HepG2 (cell line): ENCODE data around the gene ZC3H15. TPM values are rescaled to one million over a fixed set of nuclear protein-coding genes. Genes with fewer than 3 reads are reported as not detected.

Source experiments
- BRD4 ChIP-seq: sonication (generic); formaldehyde crosslinking; IDR thresholded peaks from 2 replicates; pipeline ENCODE4 v1.4.0; 2020; ENCODE audit warnings: missing genetic modification reagents
- EP300 ChIP-seq, 3 experiments: sonication (generic) in 1 of 3; formaldehyde crosslinking in 1 of 3; IDR thresholded peaks; 2 replicates each; pipeline versions ENCODE4 v1.5.1 to v1.6.1; 2011 to 2020; ENCODE audit warnings: low read depth in 2 of 3, low read length in 2 of 3, borderline replicate concordance in 1 of 3, improper control_type of control experiment in 1 of 3, mild to moderate bottlenecking in 1 of 3, missing genetic modification reagents in 1 of 3, moderate library complexity in 1 of 3
- FOXA3 ChIP-seq: IDR thresholded peaks from 2 replicates; pipeline ENCODE4 v1.6.1; 2016; ENCODE audit warnings: missing genetic modification reagents, missing compliant biosample characterization
- HNRNPUL1 ChIP-seq: fragments of 200-400 bp; formaldehyde crosslinking; IDR thresholded peaks from 2 replicates; pipeline ENCODE4 v1.6.1; 2017; ENCODE audit warnings: low read depth, mild to moderate bottlenecking, low read length, moderate library complexity
- KLF11 ChIP-seq: IDR thresholded peaks from 2 replicates; pipeline ENCODE4 v1.6.1; 2016; ENCODE audit warnings: missing compliant biosample characterization
- NR1H2 ChIP-seq: sonication (generic); formaldehyde crosslinking; IDR thresholded peaks from 2 replicates; pipeline ENCODE4 v1.8.1; 2022; ENCODE audit warnings: low read depth, missing genetic modification reagents, borderline replicate concordance
- NR2F1 ChIP-seq, 2 experiments: fragments of 450-650 bp in 1 of 2; formaldehyde crosslinking in 1 of 2; IDR thresholded peaks; 2 replicates each; pipeline versions ENCODE4 v1.5.0 to v1.6.1; 2016 to 2020; ENCODE audit warnings: mild to moderate bottlenecking in 1 of 2, missing compliant biosample characterization in 1 of 2, missing genetic modification reagents in 1 of 2, moderate library complexity in 1 of 2
- SNAI1 ChIP-seq: sonication (generic); formaldehyde crosslinking; IDR thresholded peaks from 2 replicates; pipeline ENCODE4 v1.5.0; 2020; ENCODE audit warnings: mild to moderate bottlenecking, missing genetic modification reagents, borderline replicate concordance
- SOX13 ChIP-seq, 3 experiments: fragments of 450-650 bp in 1 of 3; sonication (generic) in 1 of 3; formaldehyde crosslinking in 1 of 3; IDR thresholded peaks in 2 of 3; conservative IDR thresholded peaks in 1 of 3; 2 replicates each; pipeline versions ENCODE4 v1.5.0 to v1.6.1; 2016 to 2020; ENCODE audit warnings: antibody characterized with exemption in 1 of 3, mild to moderate bottlenecking in 1 of 3, missing compliant biosample characterization in 1 of 3, missing genetic modification reagents in 1 of 3, moderate library complexity in 1 of 3
- ZNF331 ChIP-seq: sonication (generic); formaldehyde crosslinking; IDR thresholded peaks from 2 replicates; pipeline ENCODE4 v1.4.0; 2020; ENCODE audit warnings: missing genetic modification reagents
- ZNF431 ChIP-seq: sonication (generic); formaldehyde crosslinking; IDR thresholded peaks from 2 replicates; pipeline ENCODE4 v1.9.0; 2022; ENCODE audit warnings: missing genetic modification reagents, low read depth, mild to moderate bottlenecking, borderline replicate concordance
- ZNF615 ChIP-seq: sonication (generic); formaldehyde crosslinking; IDR thresholded peaks from 2 replicates; pipeline ENCODE4 v1.5.0; 2020; ENCODE audit warnings: mild to moderate bottlenecking, missing genetic modification reagents, borderline replicate concordance
- ZNF660 ChIP-seq: sonication (generic); formaldehyde crosslinking; IDR thresholded peaks from 2 replicates; pipeline ENCODE4 v1.5.1; 2020; ENCODE audit warnings: mild to moderate bottlenecking, low read depth, missing genetic modification reagents, borderline replicate concordance
- ZNF7 ChIP-seq: IDR thresholded peaks from 2 replicates; pipeline ENCODE4 v1.6.1; 2016; ENCODE audit warnings: missing biosample characterization, missing genetic modification reagents
- ZNF780A ChIP-seq: sonication (generic); formaldehyde crosslinking; IDR thresholded peaks from 2 replicates; pipeline ENCODE4 v1.8.0; 2022; ENCODE audit warnings: mild to moderate bottlenecking, missing genetic modification reagents, moderate library complexity
- ZNF878 ChIP-seq: sonication (generic); formaldehyde crosslinking; IDR thresholded peaks from 2 replicates; pipeline ENCODE4 v1.8.1; 2023; ENCODE audit warnings: mild to moderate bottlenecking, missing genetic modification reagents, moderate library complexity
- polyA plus RNA-seq, 8 experiments: library from polyadenylated mRNA; depleted of rRNA in 3 of 8; stranded (reverse) in 7 of 8; unstranded in 1 of 8; fragments of >200 nt; fragmentation: Illumina TruSeq in 4 of 8; extraction: Trizol in 4 of 8; gene quantifications; 2 replicates each; pipeline versions ENCODE4 v1.2.1 to v1.2.3, GENCODE V29; 2011 to 2016; ENCODE audit warnings: low read depth in 4 of 8, missing spikeins in 1 of 8, mixed read lengths in 1 of 8; ENCODE audit not compliant: insufficient read depth in 1 of 8
- total RNA-seq, 5 experiments: library from RNA; depleted of rRNA; stranded (reverse); fragments of >200 nt; fragmentation: Illumina TruSeq; extraction: Trizol; gene quantifications; 2 replicates each; pipeline ENCODE4 v1.2.3, GENCODE V29; 2016; ENCODE audit warnings: low read depth in 1 of 5
- TF ChIP-seq, protein P1 (sequence below): sonication (generic); formaldehyde crosslinking; conservative IDR thresholded peaks from 2 replicates; pipeline ENCODE4 v1.8.1; 2023; ENCODE audit warnings: missing genetic modification reagents
- TF ChIP-seq, protein P2 (sequence below): sonication (generic); formaldehyde crosslinking; IDR thresholded peaks from 2 replicates; pipeline ENCODE4 v1.4.0; 2020; ENCODE audit warnings: missing genetic modification reagents; ENCODE audit errors: not compliant biosample characterization
- TF ChIP-seq, protein P3 (sequence below): fragments of 450-650 bp; IDR thresholded peaks from 2 replicates; pipeline ENCODE4 v1.6.1; 2017; ENCODE audit warnings: mild to moderate bottlenecking

Gene ZC3H15
- total and polyA plus RNA-seq, 2 of the 13 experiments (the other 11 are each of a cell fraction or from before 2014, with no cell fraction given), result 84.6 to 168 TPM

DNA sequence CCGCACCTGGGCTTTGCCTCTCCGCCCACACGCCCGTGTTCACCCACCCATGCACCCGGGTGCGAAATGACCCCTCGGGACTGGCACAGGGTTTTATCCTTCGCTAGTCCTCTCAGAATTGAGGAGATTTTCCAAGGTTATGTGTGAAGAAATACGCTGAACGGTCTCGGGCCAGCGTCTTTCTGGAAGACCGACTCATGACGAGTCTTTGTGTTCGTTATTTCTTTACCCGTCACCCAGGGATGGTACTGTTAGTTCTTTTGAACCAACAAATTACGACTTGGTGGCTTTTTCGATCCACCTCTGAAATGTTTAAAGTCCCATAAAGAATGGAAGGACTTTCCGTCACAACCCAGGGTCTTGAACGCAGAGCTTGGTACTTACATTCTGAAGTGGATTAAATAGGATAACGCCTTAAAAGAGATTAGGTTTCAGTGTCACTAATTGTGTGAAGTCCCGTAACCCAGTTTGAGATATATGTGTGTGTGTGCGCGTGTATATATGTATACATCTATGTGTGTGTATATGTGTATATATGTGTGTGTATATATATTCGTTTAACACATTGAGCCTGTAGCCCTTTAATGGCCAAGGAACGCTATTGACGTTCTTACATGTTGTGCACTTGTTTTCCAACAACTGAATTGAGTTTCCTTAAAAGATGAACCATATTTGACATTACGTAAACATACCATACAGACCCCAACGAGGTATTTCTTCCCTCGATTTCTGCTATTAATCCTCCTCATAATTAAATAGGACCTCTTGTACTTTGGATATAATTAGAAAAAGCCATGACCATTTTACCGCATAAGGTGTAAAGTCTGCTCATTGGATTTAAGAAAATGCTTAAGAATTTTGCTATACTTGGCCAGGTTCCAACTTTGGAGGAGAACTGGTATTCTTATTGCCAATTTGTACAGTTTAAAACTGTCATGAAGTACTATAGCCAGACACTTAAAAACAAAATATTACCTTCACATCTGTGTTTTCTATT is 889 bp downstream of the ZC3H15 start (continued):
- 0 out of 4 replicates have a peak, but pooled peaks of 1 of the 2 experiments have one; percentile 1 for TF ChIP-seq NR2F1 (CRISPR knock-in tag; IDR thresholded peaks at IDR 0.05)
- TF ChIP-seq EP300 (IDR thresholded peaks at IDR 0.05; ENCODE audit: low read depth in 2 of 2, low read length in 2 of 2), result no peak
- TF ChIP-seq EP300 (CRISPR knock-in tag; IDR thresholded peaks at IDR 0.05; ENCODE audit: borderline replicate concordance), result no peak
- TF ChIP-seq ZNF660 (CRISPR knock-in tag), result no peak
- TF ChIP-seq SNAI1 (CRISPR knock-in tag), result no peak
- 0 out of 2 replicates have a peak, but pooled peaks have one; percentile 13 for TF ChIP-seq NR1H2 (CRISPR knock-in tag)
- TF ChIP-seq ZNF331 (CRISPR knock-in tag), result peak; percentile 2; the same call in 1 of the 2 replicates
- TF ChIP-seq, protein P1, sequence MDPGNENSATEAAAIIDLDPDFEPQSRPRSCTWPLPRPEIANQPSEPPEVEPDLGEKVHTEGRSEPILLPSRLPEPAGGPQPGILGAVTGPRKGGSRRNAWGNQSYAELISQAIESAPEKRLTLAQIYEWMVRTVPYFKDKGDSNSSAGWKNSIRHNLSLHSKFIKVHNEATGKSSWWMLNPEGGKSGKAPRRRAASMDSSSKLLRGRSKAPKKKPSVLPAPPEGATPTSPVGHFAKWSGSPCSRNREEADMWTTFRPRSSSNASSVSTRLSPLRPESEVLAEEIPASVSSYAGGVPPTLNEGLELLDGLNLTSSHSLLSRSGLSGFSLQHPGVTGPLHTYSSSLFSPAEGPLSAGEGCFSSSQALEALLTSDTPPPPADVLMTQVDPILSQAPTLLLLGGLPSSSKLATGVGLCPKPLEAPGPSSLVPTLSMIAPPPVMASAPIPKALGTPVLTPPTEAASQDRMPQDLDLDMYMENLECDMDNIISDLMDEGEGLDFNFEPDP (CRISPR knock-in tag), result 0 out of 2 replicates have a peak, but pooled peaks have one; percentile 11
- TF ChIP-seq, protein P2, sequence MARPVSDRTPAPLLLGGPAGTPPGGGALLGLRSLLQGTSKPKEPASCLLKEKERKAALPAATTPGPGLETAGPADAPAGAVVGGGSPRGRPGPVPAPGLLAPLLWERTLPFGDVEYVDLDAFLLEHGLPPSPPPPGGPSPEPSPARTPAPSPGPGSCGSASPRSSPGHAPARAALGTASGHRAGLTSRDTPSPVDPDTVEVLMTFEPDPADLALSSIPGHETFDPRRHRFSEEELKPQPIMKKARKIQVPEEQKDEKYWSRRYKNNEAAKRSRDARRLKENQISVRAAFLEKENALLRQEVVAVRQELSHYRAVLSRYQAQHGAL (CRISPR knock-in tag), result no peak
- TF ChIP-seq, protein P3, sequence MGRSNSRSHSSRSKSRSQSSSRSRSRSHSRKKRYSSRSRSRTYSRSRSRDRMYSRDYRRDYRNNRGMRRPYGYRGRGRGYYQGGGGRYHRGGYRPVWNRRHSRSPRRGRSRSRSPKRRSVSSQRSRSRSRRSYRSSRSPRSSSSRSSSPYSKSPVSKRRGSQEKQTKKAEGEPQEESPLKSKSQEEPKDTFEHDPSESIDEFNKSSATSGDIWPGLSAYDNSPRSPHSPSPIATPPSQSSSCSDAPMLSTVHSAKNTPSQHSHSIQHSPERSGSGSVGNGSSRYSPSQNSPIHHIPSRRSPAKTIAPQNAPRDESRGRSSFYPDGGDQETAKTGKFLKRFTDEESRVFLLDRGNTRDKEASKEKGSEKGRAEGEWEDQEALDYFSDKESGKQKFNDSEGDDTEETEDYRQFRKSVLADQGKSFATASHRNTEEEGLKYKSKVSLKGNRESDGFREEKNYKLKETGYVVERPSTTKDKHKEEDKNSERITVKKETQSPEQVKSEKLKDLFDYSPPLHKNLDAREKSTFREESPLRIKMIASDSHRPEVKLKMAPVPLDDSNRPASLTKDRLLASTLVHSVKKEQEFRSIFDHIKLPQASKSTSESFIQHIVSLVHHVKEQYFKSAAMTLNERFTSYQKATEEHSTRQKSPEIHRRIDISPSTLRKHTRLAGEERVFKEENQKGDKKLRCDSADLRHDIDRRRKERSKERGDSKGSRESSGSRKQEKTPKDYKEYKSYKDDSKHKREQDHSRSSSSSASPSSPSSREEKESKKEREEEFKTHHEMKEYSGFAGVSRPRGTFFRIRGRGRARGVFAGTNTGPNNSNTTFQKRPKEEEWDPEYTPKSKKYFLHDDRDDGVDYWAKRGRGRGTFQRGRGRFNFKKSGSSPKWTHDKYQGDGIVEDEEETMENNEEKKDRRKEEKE, result no peak
- TF ChIP-seq ZNF878, result 0 out of 2 replicates have a peak, but pooled peaks have one; percentile 0
- no peak for TF ChIP-seq HNRNPUL1
- TF ChIP-seq SOX13 (IDR thresholded peaks at IDR 0.05), result no peak
- TF ChIP-seq SOX13 (CRISPR knock-in tag; conservative IDR thresholded peaks at IDR 0.05 in 1 of 2, IDR thresholded peaks at IDR 0.05 in 1 of 2), result no peak
- 0 out of 2 replicates have a peak, but pooled peaks have one; percentile 3 for TF ChIP-seq FOXA3
- 0 out of 2 replicates have a peak, but pooled peaks have one; percentile 6 for TF ChIP-seq ZNF780A (CRISPR knock-in tag)
- TF ChIP-seq ZNF431 (CRISPR knock-in tag), result no peak
- TF ChIP-seq ZNF615 (CRISPR knock-in tag), result peak; percentile 52; the same call in 1 of the 2 replicates
- TF ChIP-seq BRD4 (CRISPR knock-in tag), result no peak
- no peak for TF ChIP-seq ZNF7
- 0 out of 2 replicates have a peak, but pooled peaks have one; percentile 52 for TF ChIP-seq KLF11 (CRISPR knock-in tag)
